ENCODE results near the gene THEM4.

DNA sequence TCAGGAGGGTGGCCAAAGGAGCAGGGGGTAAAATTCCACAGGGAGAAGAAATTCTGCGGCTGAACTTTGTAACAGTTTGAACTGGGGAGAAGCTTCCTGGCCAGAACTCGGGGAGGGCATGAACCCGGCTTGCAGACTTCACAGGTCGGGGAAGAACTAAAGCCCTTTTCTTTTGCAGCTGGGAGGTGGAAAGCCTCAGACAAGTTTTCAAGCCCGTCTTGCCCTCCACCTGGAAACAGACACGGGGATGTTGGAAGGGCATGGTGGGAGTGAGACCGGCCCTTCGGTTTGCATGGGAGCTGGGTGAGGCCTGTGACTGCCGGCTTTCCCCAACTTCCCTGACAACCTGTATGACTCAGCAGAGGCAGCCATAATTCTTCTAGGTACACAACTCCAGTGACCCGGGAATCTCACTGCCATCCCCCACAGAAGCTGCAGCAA lies 11.3 kb downstream of the THEM4 start:
- TF ChIP-seq, protein P1, sequence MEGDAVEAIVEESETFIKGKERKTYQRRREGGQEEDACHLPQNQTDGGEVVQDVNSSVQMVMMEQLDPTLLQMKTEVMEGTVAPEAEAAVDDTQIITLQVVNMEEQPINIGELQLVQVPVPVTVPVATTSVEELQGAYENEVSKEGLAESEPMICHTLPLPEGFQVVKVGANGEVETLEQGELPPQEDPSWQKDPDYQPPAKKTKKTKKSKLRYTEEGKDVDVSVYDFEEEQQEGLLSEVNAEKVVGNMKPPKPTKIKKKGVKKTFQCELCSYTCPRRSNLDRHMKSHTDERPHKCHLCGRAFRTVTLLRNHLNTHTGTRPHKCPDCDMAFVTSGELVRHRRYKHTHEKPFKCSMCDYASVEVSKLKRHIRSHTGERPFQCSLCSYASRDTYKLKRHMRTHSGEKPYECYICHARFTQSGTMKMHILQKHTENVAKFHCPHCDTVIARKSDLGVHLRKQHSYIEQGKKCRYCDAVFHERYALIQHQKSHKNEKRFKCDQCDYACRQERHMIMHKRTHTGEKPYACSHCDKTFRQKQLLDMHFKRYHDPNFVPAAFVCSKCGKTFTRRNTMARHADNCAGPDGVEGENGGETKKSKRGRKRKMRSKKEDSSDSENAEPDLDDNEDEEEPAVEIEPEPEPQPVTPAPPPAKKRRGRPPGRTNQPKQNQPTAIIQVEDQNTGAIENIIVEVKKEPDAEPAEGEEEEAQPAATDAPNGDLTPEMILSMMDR (IDR thresholded peaks at IDR 0.05), result no peak
- no peak for TF ChIP-seq POLR2A (IDR thresholded peaks at IDR 0.05)

Measured in lower leg skin (tissue), 3 donors.